22Rv1 (cell line): ENCODE measurements around the gene NBEAL1.
"Not testable (repeated sequence)": the region's sequence is repeated elsewhere in the genome, so short reads cannot be mapped to it uniquely, and the experiment has no call there.

Experiments used
- CTCF ChIP-seq: fragments of 450-650 bp; IDR thresholded peaks from 2 replicates; pipeline ENCODE4 v1.5.1; 2017; ENCODE audit warnings: mild to moderate bottlenecking
- ZFX ChIP-seq: fragments of 450-650 bp; IDR thresholded peaks from 2 replicates; pipeline ENCODE4 v1.6.1; 2017; ENCODE audit warnings: antibody characterized with exemption, borderline replicate concordance

DNA sequence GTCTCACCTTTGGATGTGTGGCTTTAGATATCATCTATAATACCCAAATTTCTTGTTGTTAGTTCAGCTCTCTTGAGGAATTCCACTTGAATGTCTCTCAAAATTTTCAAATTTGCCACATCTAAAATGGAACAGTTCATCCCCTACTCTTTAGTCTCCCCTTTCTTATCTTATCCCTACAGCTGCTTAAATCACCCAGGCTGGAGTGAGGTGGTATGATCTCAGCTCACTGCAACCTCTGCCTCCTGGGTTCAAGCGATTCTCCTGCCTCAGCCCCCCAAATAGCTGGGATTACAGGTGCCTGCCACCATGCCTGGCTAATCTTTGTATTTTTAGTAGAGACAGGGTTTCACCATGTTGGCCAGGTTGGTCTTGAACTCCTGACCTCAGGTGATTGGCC, 71.7 kb downstream of the NBEAL1 start:
- not testable (repeated sequence) for TF ChIP-seq CTCF, ZFX
